HFF-Myc (cell line): ENCODE measurements around the gene PDE11A.

Source experiments
- DNase-seq: peaks from one replicate; pipeline ENCODE4 v3.0.0-alpha.2; 2011; ENCODE audit warnings: low read depth; ENCODE audit errors: extremely low read depth
- H3K4me3 ChIP-seq: replicated peaks from 2 replicates; pipeline ENCODE4 v1.5.1; 2011; ENCODE audit warnings: low read depth, mild to moderate bottlenecking, control low read depth, low read length
- CTCF ChIP-seq: IDR thresholded peaks from 2 replicates; pipeline ENCODE4 v1.5.1; 2012; ENCODE audit warnings: mild to moderate bottlenecking, low read depth, low read length, control low read depth; ENCODE audit errors: missing control alignments

The PDE11A gene

DNA sequence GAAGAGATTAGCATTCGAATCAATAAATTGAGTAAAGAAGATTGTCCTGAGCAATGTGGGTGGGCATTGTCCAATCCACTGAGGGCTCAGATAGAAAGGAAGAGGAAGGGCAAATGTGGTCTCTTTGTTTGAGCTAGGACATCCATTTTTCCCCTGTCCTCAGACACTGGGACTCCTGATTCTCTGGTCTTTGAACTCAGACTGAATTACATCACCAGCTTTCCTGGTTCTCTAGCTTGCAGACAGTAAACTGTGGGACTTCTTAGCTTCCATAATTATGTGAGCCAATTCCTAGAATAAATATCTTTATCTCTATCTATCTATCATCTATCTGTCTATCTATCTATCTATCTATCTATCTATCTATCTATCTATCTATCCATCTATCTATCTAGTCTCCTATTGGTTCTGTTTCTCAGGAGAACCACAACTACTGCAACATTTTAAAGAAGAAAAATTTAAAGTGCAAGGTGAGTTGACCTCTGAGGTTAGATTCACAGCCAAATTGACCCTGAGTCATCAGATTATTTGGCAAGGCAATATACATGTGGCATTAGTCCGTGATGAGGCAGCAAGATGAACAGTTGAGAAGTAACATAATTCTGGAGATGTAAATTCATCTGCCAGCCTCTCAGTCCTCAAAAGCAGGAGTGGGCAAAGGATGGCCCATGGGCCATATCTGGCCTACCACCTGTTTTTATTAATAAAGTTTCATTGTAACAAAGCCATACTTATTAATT, 191.4 kb downstream of the PDE11A start:
- DNase-seq = no peak
- H3K4me3 ChIP-seq = no peak overlapping the region
- no peak for TF ChIP-seq CTCF

GRCh38 chr2:177880285-177880684, 192.3 kb downstream of the PDE11A start:
- no peak for DNase-seq
- no peak overlapping the region for H3K4me3 ChIP-seq
- no peak for TF ChIP-seq CTCF

- no peak overlapping the region for H3K4me3 ChIP-seq
- TF ChIP-seq CTCF = no peak
- DNase-seq = no peak
Measured at GRCh38 chr2:177876950-177877349, 195.6 kb downstream of the PDE11A start.

DNA sequence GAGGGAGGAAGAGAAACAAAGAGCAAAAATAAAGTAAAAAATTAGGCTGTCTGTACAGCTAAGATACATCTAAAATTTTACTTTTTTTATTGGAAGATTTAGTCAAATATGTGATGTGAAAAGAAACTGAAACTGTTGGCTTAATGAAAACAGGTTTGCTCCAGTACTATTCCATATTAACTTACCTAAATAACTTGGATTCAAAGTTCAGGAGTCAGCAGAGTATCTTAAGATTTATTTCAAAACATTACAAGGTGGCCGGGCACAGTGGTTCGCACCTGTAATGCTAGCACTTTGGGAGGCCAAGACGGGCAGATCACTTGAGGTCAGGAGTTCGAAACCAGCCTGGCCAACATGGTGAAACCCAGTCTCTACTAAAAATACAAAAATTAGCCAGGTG, 197.9 kb downstream of the PDE11A start:
- TF ChIP-seq CTCF = no peak

GRCh38 chr2:177873915-177874314, 198.7 kb downstream of the PDE11A start:
- DNase-seq = no peak
- no peak overlapping the region for H3K4me3 ChIP-seq
- TF ChIP-seq CTCF = no peak

More for the DNA sequence above, 197.9 kb downstream of the PDE11A start:
- H3K4me3 ChIP-seq = no peak overlapping the region
- no peak for DNase-seq

GRCh38 chr2:177872286-177872685, 200.3 kb downstream of the PDE11A start:
- TF ChIP-seq CTCF = no peak
- no peak overlapping the region for H3K4me3 ChIP-seq
- no peak for DNase-seq

DNA sequence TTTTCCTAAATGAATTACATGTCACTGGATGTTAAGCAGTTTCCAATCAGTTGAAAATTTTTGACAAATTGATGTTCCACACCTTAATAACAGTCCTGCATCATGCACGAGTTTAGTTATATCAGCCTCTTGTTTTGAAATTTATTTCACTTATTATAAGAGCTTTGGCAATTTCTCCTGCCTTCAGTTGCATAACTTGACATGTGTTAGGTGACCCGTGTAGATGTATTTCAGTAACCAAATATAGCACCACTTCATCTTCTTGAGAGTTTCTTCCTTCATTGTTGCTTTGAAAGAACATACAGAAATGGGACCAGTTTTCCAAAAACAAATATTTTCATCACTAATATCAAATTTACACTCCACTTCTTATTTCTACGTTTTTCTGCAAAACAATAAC, 202.7 kb downstream of the PDE11A start:
- H3K4me3 ChIP-seq = no peak overlapping the region
- no peak for DNase-seq
- no peak for TF ChIP-seq CTCF
